ENCODE results near the gene UQCC2. TPM values are rescaled to one million over a fixed set of nuclear protein-coding genes. Genes with fewer than 3 reads are reported as not detected.

The UQCC2 gene
- total and polyA plus RNA-seq, 2 of the 4 experiments (the other 2 are of a cell fraction), result 13.8 to 34.5 TPM

DNA sequence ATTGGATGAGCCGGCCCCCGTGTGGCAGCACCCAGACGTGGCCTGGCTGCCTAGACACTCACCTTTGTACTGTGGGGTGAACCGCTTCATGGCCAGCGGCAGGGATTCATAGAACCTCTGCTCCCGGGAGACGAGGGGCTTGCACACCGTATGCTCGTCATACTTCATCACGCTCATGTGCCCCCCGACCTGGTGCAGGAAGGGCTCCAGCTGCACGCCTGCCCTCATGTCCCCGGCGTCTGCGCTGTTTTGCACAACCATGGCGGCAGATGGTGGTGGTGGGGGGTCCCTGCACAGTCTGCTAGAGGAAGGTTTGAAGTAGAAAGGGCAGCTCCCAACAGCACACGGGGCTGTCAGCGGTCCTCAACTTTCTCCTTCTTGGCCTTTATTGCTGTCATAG lies 23.7 kb upstream of the UQCC2 start:
- H2BK15ac ChIP-seq (ENCODE audit: low read depth, low read length), result no peak overlapping the region
- H3K14ac ChIP-seq (replicated peaks; ENCODE audit: low read depth, low read length), result no peak overlapping the region
- no peak overlapping the region for H4K91ac ChIP-seq (ENCODE audit: insufficient read depth, low read depth, low read length)
- POLR2A ChIA-PET (ENCODE audit: unreplicated experiment), result no interaction called here
- in situ Hi-C loops (cut with MboI; ENCODE audit: low sequenced_read_pairs), result no loop called here
- no peaks in the 10 kb centered on the region for H3K9me1 ChIP-seq (ENCODE audit: insufficient read depth, low read length)
- H2AK5ac ChIP-seq (ENCODE audit: low read depth, low read length), result no peak overlapping the region
- dilution Hi-C loops (cut with HindIII; ENCODE audit: low sequenced_read_pairs, unreplicated experiment), result no loop called here
- no peak overlapping the region for H3K18ac ChIP-seq (ENCODE audit: low read depth, low read length)
- H3K23ac ChIP-seq (ENCODE audit: low read depth, low read length), result no peak overlapping the region
- H3K4me3 ChIP-seq (ENCODE audit: insufficient read depth, low read depth, low read length), result no peak overlapping the region
- H2BK20ac ChIP-seq (ENCODE audit: low read depth, low read length), result no peak overlapping the region
- TF ChIP-seq CEBPB (IDR thresholded peaks at IDR 0.05; ENCODE audit: low read depth, low read length) (no peak), ELK1 (IDR thresholded peaks at IDR 0.05; ENCODE audit: borderline replicate concordance, low read depth, low read length) (no peak), MAZ (IDR thresholded peaks at IDR 0.05; ENCODE audit: borderline replicate concordance, low read depth, low read length) (no peak), MAFK (IDR thresholded peaks at IDR 0.05; ENCODE audit: low read depth, low read length) (no peak), POLR2A (IDR thresholded peaks at IDR 0.05; ENCODE audit: low read depth, low read length) (no peak), USF2 (IDR thresholded peaks at IDR 0.05; ENCODE audit: low read depth, low read length) (no peak)
- no peak overlapping the region for H2BK5ac ChIP-seq (ENCODE audit: low read depth, low read length, poor library complexity, severe bottlenecking)
- no peaks in the 10 kb centered on the region for H3K79me1 ChIP-seq (ENCODE audit: low read depth in 1 of 2, low read length in 2 of 2)
- no peaks in the 10 kb centered on the region for H3K9me3 ChIP-seq (ENCODE audit: control insufficient read depth, insufficient read depth, low read length)
- no peaks in the 10 kb centered on the region for H3K4me1 ChIP-seq (ENCODE audit: control insufficient read depth, insufficient read depth, low read length)
- no peak for ATAC-seq (ENCODE audit: low read depth)
- no peak overlapping the region for H2AK9ac ChIP-seq (replicated peaks; ENCODE audit: low read depth, low read length, poor library complexity)
- peaks cover 5% of the 10 kb centered on the region; the same call in 1 of the 2 replicates for H3K27me3 ChIP-seq (ENCODE audit: control insufficient read depth, insufficient read depth, low read length)
- no peak overlapping the region for H4K8ac ChIP-seq (ENCODE audit: low read depth in 2 of 2, low read length in 2 of 2)
- intact Hi-C loops (cut with micrococcal nuclease), result no loop called here
- H3K9ac ChIP-seq (ENCODE audit: low read depth, low read length), result no peak overlapping the region
- no peak overlapping the region for H2AFZ ChIP-seq (replicated peaks; ENCODE audit: low read length, poor library complexity)
- H3K4me2 ChIP-seq (ENCODE audit: low read depth, low read length), result no peak overlapping the region
- no peak overlapping the region for H2BK120ac ChIP-seq (ENCODE audit: low read depth, low read length)
- no TSS peak for BruUV-seq (replicated peaks)
- CTCF ChIA-PET, result interaction anchor here (0.7 kb wide), 1 partner anchor 23 kb away, joined by 3 read pairs; the partner anchor contains the start of gene UQCC2
- H3K36me3 ChIP-seq (ENCODE audit: control insufficient read depth, insufficient read depth, low read length), result no peaks in the 10 kb centered on the region
- no peaks in the 10 kb centered on the region; the same call in 1 of the 2 replicates for H4K20me1 ChIP-seq (ENCODE audit: insufficient read depth, low read length)
- no peak overlapping the region for H3K56ac ChIP-seq (ENCODE audit: extremely low read depth, insufficient read depth, low read length)
- 91% methylated on average over 10 of the region's 18 CpGs; no CpG with 5 or more reads in 1 of the 2 experiments for WGBS, 2 experiments (ENCODE audit: extremely low coverage in 2 of 2, insufficient read length in 1 of 2)
- H4K5ac ChIP-seq (ENCODE audit: low read depth, low read length), result no peak overlapping the region
- DNase-seq, result no peak
- no peak overlapping the region for H3K27ac ChIP-seq (ENCODE audit: insufficient read depth, low read length)
- no peak overlapping the region for H3K4ac ChIP-seq (ENCODE audit: low read depth, low read length)

Measured in IMR-90 (cell line).